Fibroblast of the aortic adventitia (primary cell): ENCODE data around the gene CECR2. TPM values are rescaled to one million over a fixed set of nuclear protein-coding genes. Genes with fewer than 3 reads are reported as not detected.

Experiments used
- DNase-seq: peaks from one replicate; pipeline ENCODE4 v3.0.0-alpha.2; 2010; ENCODE audit warnings: low read depth
- H3K4me3 ChIP-seq: 2 replicates; pipeline ENCODE4 v1.5.1; 2011; ENCODE audit warnings: low read depth, mild to moderate bottlenecking, control low read depth, low read length, moderate library complexity
- CTCF ChIP-seq: IDR thresholded peaks from 2 replicates; pipeline ENCODE4 v1.5.1; 2011; ENCODE audit warnings: mild to moderate bottlenecking, low read length, control low read depth, inconsistent platforms; ENCODE audit not compliant: insufficient read depth
- total RNA-seq: library from RNA; depleted of rRNA; stranded (reverse); fragments of >200 nt; gene quantifications from 2 replicates; pipeline ENCODE4 v1.2.3, GENCODE V29; 2012; ENCODE audit warnings: low replicate concordance

CECR2 gene
- total RNA-seq, 1 donor: not detected

GRCh38 chr22:17347724-17348123 lies 21.5 kb upstream of the CECR2 start:
- no peak overlapping the region for H3K4me3 ChIP-seq
- no peak for TF ChIP-seq CTCF
- DNase-seq: no peak

- no peak for TF ChIP-seq CTCF
- no peak for DNase-seq
- no peak overlapping the region for H3K4me3 ChIP-seq
These were observed 20.7 kb upstream of the CECR2 start for GRCh38 chr22:17348464-17349103.

- TF ChIP-seq CTCF: no peak
- no peak for DNase-seq
- no peak overlapping the region for H3K4me3 ChIP-seq
These were observed 20.1 kb upstream of the CECR2 start for GRCh38 chr22:17349172-17349571.

DNA sequence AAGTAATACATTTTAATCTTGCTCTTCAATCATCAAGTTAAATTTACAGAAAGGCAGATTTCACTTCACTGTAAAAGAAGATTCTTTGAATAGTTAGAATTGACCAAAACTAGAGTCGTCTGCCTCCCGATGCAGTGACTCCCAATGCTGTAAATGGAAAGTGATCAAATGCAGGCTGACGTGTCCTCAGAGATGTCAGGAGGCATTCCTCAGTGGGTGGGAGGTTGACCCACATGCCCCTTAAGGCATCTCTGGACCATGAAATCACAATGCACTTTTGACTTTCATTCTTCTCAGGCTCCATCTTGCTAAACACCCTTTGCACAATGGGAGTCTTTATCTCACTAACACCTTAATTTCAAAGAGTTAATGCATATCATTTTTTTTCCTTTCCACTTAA lies 19.0 kb upstream of the CECR2 start:
- no peak for DNase-seq
- H3K4me3 ChIP-seq: no peak overlapping the region
- no peak for TF ChIP-seq CTCF

- TF ChIP-seq CTCF: no peak
- no peak overlapping the region for H3K4me3 ChIP-seq
- no peak for DNase-seq
These were observed 16.5 kb upstream of the CECR2 start for GRCh38 chr22:17352798-17353197.

DNA sequence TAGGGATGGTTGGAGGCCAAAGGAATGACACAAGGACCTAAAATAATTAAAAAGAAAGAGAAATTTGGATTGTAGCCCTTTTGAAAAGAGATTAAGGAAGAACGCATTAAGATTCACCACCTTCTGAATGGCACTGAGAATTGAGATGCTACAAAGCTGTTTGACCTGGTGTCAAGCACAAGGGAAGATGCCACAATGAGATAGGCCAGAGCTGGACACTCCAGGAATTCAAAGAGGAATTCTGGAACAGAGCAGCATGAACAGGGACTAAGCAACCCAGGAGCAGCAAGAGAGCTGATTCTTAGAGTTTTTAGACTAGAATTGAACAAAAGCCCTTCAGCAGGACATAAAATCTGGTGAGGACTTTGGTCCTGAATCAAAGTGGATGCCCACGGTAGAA lies 11.6 kb upstream of the CECR2 start:
- no peak overlapping the region for H3K4me3 ChIP-seq
- TF ChIP-seq CTCF: no peak
- DNase-seq: no peak

GRCh38 chr22:17358415-17358814 lies 10.8 kb upstream of the CECR2 start:
- no peak overlapping the region for H3K4me3 ChIP-seq
- no peak for DNase-seq
- no peak for TF ChIP-seq CTCF
